Stimulated activated CD8-positive, alpha-beta memory T cell treated with anti-CD3 and anti-CD28 coated beads, Interleukin-15, amount 100 ng/mL, for 4 hours (primary cell): ENCODE results near the gene HAUS7.
"Not testable (repeated sequence)": the region's sequence is repeated elsewhere in the genome, so short reads cannot be mapped to it uniquely, and the experiment has no call there.

Experiments
- DNase-seq, 2 donors: peaks; one replicate each; pipeline ENCODE4 v3.0.0-alpha.2; 2020; ENCODE audit warnings: low read depth in 2 of 2

The HAUS7 gene

GRCh38 chrX:153409414-153410101 is 60.8 kb downstream of the HAUS7 start:
- DNase-seq = no peak

- no peak for DNase-seq
These were observed 61.5 kb downstream of the HAUS7 start for GRCh38 chrX:153408871-153409351.

- no peak for DNase-seq
These were observed 62.1 kb downstream of the HAUS7 start for GRCh38 chrX:153408221-153408721.

GRCh38 chrX:153407736-153408135 is 62.6 kb downstream of the HAUS7 start:
- no peak for DNase-seq

GRCh38 chrX:153406903-153407302 is 63.5 kb downstream of the HAUS7 start:
- DNase-seq = no peak

GRCh38 chrX:153406011-153406410 is 64.4 kb downstream of the HAUS7 start:
- no peak for DNase-seq

GRCh38 chrX:153405426-153405825 is 65.0 kb downstream of the HAUS7 start:
- DNase-seq = no peak

GRCh38 chrX:153404333-153404732 is 66.0 kb downstream of the HAUS7 start:
- DNase-seq = not testable (repeated sequence)

- DNase-seq = no peak
These were observed 69.1 kb downstream of the HAUS7 start, which contains the start of gene PNMA6E for GRCh38 chrX:153401133-153401764. Gene PNMA6E (minus strand): TSS chrX:153401350. CDS start chrX:153398849, 2,501 bp downstream.

GRCh38 chrX:153400146-153401132 is 69.9 kb downstream of the HAUS7 start:
- no peak for DNase-seq

- no peak for DNase-seq
These were observed 72.0 kb downstream of the HAUS7 start for GRCh38 chrX:153398275-153398960.
